HG03521 (cell line): ENCODE results near the gene SLF2.

Source experiments
- ATAC-seq: cut with Tn5 transposase; IDR thresholded peaks from one replicate; pipeline ENCODE4 v1.9.1; 2021; ENCODE audit warnings: mild to moderate bottlenecking, moderate library complexity; ENCODE audit not compliant: unreplicated experiment

The SLF2 gene, protein sequence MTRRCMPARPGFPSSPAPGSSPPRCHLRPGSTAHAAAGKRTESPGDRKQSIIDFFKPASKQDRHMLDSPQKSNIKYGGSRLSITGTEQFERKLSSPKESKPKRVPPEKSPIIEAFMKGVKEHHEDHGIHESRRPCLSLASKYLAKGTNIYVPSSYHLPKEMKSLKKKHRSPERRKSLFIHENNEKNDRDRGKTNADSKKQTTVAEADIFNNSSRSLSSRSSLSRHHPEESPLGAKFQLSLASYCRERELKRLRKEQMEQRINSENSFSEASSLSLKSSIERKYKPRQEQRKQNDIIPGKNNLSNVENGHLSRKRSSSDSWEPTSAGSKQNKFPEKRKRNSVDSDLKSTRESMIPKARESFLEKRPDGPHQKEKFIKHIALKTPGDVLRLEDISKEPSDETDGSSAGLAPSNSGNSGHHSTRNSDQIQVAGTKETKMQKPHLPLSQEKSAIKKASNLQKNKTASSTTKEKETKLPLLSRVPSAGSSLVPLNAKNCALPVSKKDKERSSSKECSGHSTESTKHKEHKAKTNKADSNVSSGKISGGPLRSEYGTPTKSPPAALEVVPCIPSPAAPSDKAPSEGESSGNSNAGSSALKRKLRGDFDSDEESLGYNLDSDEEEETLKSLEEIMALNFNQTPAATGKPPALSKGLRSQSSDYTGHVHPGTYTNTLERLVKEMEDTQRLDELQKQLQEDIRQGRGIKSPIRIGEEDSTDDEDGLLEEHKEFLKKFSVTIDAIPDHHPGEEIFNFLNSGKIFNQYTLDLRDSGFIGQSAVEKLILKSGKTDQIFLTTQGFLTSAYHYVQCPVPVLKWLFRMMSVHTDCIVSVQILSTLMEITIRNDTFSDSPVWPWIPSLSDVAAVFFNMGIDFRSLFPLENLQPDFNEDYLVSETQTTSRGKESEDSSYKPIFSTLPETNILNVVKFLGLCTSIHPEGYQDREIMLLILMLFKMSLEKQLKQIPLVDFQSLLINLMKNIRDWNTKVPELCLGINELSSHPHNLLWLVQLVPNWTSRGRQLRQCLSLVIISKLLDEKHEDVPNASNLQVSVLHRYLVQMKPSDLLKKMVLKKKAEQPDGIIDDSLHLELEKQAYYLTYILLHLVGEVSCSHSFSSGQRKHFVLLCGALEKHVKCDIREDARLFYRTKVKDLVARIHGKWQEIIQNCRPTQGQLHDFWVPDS

DNA sequence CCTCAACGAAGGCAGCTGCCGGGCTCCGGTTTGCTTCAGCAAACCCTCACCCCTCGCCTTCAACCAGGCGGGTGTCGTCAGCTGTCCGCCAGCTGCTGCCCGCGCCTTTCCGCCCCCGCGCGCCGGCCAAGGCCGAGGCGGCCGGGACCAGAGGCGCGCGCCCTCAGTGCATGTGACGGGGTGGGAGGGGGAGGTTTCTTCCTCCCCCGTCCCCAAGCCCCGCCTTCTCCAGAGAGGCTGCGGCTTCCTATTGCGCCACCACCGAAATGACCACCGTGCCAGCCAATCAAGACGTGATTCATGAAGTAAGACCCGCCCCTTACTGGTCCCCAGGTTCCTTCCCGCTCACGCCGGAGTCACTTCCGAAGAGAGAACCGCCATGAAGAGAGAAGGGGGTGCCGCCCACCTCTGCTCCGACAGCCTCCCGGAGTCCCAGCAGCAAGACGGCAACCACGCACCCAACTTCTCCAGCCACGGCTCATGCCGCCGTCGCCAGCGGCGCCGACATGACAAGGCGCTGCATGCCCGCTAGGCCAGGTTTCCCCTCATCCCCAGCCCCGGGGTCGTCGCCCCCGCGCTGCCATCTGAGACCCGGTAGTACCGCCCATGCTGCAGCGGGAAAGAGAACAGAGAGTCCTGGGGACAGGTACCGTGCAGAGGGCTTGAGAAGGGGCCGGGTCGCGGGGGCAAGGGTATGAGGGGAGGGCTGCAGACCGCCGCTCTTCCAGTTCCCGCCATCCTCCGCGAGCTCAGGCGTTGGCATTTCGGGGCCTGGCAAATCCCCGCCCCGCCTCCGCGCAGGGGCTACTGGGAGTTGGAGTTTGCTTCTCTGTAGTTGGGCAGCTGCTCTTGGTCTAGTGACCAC lies at the start of gene SLF2:
TSS of gene SLF2 (plus strand) at position 359 of the 865 bp plus-strand sequence. CDS start at position 507, 148 bp downstream.
- ATAC-seq: peak; percentile 94

DNA sequence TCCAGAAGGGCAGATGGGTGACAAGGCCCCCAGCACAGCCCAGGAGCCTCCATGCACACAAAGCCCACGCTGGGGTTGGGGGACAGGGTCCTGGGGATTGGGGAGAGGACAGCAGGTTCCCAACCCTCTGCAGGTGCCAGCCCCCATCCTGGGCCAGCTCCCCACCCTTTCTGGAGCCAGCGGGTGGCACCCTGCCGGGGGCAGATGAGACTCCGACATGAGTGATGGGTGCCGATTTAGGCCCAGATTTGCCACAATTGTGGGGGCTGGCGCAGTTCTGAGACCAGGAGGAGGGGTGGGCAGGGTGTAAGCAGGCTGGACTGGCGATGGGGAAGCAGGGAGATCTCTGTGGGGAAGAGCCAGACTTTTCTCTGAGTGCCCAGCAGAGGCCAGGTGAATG lies 49.3 kb upstream of the SLF2 start:
- ATAC-seq: no peak

DNA sequence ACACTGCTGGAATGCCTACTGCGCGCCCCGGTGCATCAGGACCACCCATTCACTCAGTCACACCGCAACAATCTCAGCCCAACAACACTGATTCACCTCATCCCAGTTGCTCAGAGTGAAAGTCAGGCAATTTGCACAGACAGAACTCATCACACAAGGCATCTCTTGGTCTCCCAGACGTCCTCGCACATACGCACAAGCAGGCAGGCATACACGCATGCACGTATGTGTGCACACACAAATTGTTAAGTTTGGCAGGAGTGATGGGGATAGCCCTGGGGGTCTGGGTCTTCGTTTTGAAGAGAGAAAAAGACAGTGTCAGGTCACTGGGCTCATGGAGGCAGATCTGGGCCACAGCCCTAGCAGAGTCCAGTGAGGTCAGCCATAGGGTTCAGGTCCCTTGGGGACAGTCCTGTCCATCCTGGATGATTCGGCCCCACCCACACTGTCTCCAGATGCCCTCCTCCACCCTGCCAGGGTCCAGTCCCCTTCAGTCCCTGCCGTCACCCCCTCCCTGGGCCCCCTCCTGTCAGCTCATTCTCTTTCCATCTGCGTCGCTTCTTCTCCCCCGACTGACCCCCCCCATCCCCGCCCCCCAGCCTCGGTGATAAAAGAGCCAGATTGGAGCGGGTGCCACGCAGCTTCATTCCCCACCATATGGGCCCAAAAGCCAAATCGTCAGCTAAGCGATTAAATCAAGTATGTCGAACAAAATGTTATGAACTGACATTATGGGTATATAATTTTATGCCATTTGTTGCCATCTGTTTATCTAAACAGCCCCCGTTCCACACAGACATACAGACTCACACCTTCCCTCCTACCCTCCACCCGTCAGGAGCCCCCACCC lies 48.5 kb upstream of the SLF2 start:
- ATAC-seq: no peak

DNA sequence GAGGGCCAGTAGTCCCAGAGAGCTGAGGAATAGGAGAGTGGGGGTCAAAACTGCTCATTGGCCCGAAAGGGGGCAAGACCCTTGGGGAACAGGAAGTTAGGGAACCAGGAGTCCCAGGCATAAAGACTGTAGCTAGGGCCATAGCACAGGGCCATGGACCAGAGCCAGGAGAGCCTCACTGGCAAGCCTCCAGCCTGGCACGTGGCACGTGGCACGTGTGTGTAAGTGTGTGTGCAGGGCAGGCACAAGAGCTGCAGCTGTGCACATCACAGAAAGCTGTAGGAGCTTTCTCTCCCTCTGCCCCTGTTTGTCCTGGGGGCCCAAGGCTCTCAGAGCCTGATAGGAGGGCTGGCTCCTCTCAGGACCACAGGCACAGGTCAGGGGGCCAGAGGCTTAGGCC lies 47.8 kb upstream of the SLF2 start:
- no peak for ATAC-seq

DNA sequence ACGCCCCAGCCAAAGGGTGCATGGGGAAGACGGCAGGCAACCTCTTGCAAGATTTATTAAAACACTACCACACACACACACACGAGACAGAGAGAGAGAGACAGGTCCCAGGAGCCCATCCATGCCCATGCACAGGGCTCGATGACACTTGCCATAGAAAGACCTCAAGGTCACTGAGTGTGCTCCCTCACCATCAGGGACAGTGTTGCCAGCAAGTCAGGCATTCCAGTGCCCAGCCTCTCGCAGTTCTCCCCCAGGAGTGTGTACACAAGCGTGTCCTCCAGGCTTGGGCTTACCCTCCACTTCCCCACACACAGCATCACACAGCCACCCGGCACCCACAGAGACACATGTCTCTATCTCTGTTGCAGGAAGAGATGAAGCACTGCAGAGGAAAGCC lies 46.8 kb upstream of the SLF2 start:
- ATAC-seq: no peak

DNA sequence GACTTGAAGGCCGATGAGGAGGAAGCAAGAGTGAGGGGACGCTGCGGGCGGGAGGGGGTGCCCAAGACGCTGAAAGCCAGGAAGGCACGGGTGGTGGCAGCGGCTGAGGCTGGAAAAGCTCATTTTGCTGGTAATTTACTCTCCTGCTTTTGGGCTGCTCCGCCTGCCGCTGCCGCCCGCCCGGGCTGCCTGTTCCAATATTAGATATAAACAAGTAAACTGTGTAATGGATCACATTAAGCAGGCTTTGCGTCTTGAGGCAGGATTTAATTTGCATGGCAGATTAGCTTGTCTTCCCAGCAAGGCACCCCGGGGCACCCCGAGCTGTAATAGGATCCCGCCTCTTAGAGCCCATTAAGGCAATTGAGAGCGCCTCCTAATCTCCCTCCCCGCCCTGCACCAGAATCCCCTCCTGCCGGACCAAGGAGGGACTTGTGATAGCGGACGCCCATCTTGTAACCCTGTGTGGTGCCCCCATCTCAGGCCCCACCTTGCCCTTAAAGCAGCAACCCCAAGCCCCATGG lies 46.1 kb upstream of the SLF2 start:
- no peak for ATAC-seq

DNA sequence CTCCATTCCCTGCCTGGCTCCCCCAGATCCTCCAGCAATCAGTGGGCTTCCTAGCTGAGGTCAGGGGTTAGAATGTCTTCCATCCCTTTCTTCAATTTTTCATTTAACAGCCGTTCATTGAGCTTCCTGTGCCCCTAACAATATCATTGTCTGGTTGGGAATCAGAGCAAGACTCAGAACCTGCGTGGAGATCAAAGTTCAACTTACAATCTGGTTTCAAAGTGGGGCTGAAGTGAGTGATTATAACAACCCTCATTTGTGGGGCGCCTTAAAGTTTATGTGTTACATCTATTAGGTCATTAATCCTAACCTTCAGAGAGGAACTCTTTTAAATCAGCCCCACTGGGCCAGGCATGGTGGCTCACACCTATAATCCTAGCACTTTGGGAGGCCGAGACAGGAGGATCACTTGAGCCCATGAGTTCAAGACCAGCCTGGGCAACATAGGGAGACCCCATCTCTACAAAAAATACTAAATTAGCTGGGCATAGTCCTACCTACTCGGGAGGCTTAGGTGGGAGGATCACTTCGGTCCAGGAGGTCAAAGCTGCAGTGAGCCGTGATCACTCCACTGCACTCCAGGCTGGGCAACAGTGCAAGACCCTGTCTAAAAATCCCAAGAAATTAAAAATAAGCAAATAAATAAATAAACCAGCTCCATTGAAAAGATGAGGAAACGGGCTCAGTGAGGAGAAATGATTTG lies 45.4 kb upstream of the SLF2 start:
- no peak for ATAC-seq

DNA sequence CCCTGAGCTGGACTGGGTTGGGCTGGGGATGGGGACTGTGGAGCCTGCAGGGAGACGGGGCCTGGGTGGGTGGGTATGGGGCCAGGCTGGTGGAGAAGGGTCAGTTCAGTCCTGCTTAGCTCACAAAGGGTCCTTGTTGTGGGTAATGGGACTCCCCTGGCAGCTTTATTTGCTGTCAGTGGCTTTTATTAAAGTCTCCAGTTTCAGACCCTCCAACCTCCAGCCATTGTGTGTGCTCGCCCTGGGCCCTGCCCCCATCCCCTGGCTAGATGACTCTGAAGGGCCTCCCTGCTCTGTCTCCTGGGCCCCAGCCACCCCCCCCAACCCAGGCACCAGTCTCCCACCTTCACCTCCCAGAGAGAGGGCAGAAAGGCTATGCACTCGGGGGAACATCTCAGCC lies 44.4 kb upstream of the SLF2 start:
- ATAC-seq: no peak

DNA sequence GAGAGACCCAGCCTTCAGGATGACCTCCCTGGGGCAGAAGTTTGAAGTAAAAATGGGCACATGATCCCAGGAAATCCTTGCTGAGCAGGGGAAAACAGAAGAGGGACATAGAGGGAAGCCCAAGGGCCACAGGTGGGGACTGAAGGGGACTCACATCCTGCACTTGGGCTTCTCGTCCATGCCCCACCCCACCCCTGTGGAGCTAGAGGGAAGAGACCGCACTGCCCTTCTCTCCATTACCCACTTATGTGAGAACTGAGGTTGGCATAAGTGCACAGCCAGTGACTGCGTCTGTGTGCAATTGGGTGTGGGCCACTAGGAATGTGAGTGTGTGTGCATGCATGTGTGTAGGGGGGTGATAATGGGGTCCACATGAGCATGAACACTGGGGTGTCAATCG lies 43.4 kb upstream of the SLF2 start:
- no peak for ATAC-seq

DNA sequence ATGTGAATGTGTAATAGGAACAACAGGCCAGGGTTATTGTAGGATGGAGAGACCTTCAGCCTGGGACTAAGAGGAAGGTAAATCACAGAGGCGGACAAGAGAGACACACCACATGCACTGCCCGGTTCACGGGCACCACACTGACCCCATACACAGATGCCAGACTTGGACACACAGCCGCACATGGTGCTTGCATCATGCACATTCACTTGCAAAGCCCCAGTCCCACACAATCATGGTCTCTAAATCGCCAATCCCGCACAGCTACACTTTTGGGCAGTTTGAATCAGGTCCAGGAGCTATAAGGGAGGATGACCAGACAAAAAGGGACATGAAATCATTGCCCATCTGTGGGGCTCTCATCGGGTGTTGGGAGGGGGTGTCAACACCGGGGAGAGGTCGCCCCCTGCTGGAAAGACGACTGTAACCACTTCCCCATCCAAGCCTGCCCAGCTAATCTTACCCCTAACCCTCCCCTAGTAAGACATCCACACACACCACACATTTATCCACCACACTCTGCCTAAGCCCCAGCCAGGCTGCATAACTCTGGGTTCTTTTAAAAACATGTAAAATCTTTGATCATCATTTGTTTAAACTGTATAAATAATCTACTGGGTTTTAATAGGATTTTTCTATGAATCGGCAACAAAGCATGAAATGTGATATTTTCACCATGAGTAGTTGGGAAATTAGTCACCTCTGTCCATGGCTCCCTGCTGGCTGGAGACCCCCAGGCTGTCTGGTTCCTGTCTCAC lies 40.5 kb upstream of the SLF2 start:
- ATAC-seq: no peak

DNA sequence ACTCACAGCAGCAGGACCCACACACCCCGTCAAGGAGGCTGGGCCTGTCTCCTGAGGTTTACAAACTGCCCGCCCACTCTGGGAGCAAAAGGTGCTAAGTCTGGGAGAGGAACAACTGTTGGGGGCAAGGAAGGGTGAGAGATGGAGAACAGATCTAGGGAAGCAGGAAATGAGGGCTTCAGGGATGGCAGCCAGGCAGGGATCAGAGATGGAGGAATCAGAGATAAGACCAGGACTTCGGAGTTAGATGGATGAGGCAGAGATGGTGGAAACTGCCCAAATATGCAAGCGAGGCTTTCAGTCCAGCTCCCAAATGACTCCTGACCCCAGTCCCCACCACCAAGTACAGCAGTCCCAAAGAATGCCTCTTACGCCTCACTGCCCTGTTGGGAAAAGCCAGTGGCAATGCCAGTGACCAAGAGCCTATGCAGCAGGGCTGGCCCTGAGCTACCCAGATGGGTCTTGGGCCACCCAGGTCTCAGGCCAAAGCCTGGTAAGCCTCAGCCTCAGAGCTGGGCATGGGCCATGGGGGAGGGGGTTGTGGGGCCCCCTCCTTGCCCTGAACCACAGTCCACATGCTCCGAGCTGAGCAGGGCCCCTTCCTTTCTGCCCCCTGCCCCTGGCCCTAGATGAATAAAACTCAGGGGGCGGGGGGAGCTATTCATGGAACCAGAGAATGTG lies 39.5 kb upstream of the SLF2 start:
- no peak for ATAC-seq

DNA sequence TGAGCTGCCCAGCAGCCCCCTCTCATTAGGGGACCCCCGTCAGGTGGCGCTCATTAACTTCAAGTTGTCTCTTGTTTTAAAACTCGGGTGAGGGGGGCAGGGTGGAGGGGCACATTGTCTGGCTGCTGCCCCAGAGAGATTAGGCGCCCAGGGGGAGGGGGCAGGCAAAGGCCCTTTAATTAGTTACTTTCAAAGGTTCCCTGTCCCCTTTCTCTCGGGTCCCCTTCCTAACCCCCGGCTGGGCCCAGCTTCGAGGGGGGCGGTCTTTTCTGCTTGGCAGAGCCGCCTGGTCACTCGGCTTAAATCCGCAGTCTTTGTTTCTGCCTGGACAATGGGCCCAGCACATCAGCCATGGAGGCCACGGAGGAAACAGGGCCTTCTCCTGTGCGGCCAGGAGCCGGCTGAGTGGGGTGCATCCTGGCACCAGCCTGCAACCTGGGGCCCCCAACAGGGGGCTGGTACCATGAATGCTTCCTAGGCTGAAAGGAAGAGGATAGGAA lies 38.9 kb upstream of the SLF2 start:
- ATAC-seq: no peak

DNA sequence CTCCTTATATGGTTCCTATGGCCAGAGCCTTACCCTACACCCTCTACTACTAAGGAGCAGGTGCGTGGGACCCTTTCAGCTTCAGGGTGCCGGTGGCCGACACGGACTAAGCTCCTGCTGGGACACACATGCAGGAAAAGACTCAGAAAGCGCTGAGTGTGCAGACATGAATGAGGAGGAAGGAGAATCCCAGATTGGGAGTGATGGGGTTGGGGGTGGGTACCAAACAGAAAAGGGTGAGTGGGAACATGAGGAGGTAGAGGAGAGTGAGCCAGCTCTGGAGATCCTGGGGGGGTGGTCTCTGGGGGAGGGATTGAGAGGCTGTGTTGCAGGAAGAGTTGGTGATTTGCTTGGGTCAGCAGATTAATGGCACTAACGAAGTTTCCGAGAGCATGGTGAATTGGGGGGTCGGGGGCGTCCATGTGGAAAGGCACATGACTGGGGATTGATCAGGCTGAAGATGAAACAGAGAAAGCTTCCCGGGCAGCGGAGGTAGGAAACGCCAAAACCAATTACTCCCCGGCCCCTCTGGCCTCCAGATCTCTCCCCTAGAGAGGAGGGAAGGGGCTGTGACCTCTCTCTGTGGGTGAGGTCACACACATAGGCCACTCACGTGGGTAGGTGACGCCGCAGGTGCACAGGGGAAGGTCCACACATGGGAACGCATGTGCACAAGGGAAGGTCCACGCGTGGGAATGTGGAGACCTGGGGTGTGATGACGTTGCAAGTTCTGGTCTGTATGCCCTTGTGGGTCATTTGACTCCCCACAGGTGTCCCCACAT lies 37.9 kb upstream of the SLF2 start:
- no peak for ATAC-seq

DNA sequence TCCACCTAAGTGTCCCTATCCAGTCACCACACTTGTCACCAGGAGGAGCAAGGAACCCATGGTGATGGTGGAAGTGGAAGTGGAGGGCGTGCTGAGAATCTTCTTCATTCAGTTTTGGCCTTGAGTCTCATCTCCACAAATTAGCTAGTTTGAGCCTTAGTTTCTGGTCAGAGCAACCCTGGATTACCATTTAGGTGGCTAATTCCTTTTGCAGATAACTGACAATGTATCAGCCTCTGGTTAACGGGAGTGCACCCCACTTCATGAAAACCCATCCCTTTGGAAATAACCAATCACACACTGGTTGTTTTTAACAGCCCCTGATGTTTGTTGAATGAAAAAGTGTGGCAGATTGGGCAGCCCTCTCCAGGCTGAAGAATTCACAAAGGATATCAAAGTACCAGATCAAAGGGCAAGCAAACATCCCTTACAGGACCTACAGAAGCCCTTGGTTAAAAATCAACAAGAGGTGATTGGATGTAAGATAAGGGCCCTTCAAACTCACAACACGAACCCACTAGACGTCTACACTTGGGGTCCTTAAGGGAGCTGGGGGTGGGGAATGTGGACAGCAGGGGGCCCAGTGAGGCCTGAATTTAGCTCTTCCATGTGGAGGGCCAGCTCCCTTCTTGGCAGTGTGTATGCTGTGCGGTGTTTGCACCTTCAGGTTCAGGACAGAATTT lies 37.1 kb upstream of the SLF2 start:
- ATAC-seq: no peak

DNA sequence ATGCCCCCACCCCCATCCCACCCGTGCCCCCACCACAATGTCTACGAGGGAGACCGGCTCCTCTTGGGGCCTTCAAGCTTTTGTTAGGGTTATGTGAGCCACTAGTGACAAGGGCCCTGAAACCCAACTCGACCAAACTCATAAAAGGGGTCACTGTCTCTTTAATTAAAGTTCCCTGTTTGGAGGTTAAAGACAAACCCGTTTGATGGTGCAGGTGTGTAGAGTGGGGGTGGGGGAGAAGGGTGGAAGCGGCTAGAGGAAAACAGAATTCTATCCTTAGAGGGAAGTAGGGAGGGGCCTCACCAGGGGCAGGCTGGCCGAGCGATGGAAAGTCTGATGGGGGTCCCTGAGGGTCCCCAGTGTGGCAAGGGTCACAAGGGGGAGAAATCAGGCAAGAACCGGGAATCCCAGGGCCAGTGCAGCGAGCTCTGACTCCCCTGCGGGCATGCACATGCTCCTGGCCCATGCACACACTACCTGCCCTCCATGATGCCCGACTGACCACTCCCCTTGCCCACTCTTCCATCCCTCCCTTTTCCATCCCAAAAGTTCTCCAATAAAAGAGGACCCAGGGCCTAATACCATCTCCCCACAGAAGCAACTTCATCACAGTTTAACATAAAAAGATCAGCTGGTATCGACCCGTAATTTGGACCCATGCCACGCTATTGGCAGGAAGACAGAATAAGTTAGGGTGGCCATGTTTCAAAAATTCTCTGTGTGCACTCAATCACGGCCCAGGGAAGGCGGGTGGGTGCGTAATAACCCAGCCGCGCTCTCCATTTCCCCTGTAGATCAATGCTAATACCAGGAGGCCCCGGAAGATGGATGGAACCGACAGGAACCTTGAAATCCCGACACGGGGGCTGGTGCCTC lies 35.9 kb upstream of the SLF2 start:
- no peak for ATAC-seq
